Nephron (organoid): ENCODE data around the gene HNRNPL.

Experiments used
- H3K27ac Mint-ChIP-seq, 3 experiments: 2 replicates each; pipeline ENCODE4 v1.8.0; 2020; ENCODE audit warnings: mixed read lengths in 3 of 3, mild to moderate bottlenecking in 2 of 3, moderate library complexity in 1 of 3
- H3K27me3 Mint-ChIP-seq: 2 replicates; pipeline ENCODE4 v1.8.0; 2021; ENCODE audit warnings: low read depth, mild to moderate bottlenecking, moderate library complexity, mixed read lengths
- H3K36me3 Mint-ChIP-seq: 2 replicates; pipeline ENCODE4 v1.8.0; 2020; ENCODE audit warnings: low read depth, mixed read lengths
- H3K4me1 Mint-ChIP-seq: 2 replicates; pipeline ENCODE4 v1.8.0; 2020; ENCODE audit warnings: mixed read lengths
- H3K4me3 Mint-ChIP-seq, 3 experiments: 2 replicates each; pipeline ENCODE4 v1.8.0; 2020; ENCODE audit warnings: mild to moderate bottlenecking in 3 of 3, mixed read lengths in 3 of 3, moderate library complexity in 2 of 3
- H3K9me3 Mint-ChIP-seq: 2 replicates; pipeline ENCODE4 v1.8.0; 2020; ENCODE audit warnings: mixed read lengths
- TF ChIP-seq, protein P1 (sequence below), 3 experiments: fragments of 200-600 bp; sonication (generic); IDR thresholded peaks; one replicate each; pipeline ENCODE4 v1.5.0; 2021; ENCODE audit warnings: antibody characterized with exemption in 3 of 3; ENCODE audit not compliant: unreplicated experiment in 3 of 3

Gene HNRNPL

DNA sequence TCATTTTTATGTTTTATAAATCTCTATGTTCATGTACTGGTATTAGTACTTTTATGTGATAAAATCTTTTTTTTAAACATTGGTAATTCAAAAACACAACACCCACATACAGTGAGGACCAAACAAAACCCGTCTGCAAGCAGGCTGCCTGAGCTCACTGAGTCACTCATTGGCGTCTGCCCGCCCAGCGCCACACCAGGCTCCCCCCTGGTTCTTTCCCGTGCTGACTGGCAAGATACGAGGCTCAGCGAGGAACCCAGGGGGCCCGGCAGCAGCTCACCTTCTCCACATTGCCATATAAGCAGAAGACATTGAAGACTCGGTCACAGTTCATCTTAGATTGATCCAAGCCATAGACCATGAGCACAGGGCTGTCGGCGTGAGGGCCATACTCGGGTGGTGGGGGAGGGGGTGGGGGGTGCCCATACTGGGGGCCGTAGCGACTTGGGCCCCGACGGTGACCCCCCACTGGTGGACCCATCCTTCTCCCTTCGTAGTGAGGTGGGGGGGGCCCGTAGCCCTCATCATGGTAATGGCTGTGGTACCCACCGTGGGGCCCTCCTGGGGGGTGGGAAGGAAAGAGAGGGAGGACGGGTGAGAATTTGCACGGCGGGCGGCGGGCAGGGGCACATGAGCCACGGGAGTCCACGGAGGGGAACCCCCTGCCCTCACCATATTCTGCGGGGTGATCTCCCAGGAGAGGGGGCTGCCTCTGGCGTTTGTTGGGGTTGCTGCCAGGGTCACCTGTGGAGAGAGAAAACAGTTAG, 9.8 kb downstream of the HNRNPL start:
- no peaks in the 10 kb centered on the region for H3K27me3 Mint-ChIP-seq
- H3K9me3 Mint-ChIP-seq, result no peaks in the 10 kb centered on the region
- H3K4me3 Mint-ChIP-seq, result no peak overlapping the region
- H3K36me3 Mint-ChIP-seq, result peaks cover 87% of the 10 kb centered on the region
- H3K27ac Mint-ChIP-seq, result peak overlapping the region in 2 of 3 experiments; percentile 43 to 66
- H3K4me1 Mint-ChIP-seq, result peaks cover 27% of the 10 kb centered on the region
- TF ChIP-seq, protein P1, sequence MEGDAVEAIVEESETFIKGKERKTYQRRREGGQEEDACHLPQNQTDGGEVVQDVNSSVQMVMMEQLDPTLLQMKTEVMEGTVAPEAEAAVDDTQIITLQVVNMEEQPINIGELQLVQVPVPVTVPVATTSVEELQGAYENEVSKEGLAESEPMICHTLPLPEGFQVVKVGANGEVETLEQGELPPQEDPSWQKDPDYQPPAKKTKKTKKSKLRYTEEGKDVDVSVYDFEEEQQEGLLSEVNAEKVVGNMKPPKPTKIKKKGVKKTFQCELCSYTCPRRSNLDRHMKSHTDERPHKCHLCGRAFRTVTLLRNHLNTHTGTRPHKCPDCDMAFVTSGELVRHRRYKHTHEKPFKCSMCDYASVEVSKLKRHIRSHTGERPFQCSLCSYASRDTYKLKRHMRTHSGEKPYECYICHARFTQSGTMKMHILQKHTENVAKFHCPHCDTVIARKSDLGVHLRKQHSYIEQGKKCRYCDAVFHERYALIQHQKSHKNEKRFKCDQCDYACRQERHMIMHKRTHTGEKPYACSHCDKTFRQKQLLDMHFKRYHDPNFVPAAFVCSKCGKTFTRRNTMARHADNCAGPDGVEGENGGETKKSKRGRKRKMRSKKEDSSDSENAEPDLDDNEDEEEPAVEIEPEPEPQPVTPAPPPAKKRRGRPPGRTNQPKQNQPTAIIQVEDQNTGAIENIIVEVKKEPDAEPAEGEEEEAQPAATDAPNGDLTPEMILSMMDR (IDR thresholded peaks at IDR 0.05; ENCODE audit: unreplicated experiment in 3 of 3), result no peak

DNA sequence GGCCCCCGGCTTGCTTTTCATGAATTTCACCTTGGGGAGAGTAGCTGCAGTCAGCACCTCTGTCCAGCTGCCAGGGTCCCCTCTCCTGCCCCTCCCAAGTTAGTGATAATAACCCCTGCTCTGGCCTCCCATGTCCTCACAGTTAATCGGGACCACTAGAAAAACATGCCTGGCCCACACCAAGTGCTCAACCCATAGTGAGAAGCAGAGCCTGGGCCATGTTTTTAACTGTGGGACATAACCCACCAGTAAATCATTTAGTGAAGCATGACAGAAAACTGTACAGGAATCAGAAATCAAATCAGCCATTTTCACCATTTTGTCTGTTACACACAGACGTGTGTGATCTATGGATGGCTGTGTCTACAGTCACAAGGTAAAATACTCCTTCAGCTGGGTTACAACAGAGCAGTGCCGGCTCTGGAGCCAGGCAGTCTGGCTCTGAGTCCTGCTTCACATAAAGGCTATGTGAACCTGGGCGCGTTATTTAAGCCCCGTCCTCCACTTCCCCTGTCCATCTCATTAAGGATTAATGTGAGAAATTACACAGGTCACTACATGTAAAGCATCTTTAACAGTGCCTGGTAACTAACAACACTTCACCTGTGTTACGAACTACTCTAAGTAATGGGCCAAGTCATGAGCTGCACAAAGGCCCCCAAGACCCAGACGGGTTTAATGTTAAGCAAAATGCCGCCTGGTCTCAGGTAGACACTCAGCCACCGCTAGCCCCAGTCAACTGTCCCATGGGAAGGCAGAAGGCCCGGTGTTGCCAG, 10.6 kb downstream of the HNRNPL start:
- Mint-ChIP-seq H3K9me3 (no peaks in the 10 kb centered on the region), H3K27me3 (no peaks in the 10 kb centered on the region), H3K36me3 (peaks cover 84% of the 10 kb centered on the region), H3K4me1 (peaks cover 22% of the 10 kb centered on the region), H3K27ac (peak overlapping the region; percentile 23 to 80 (median 39)), H3K4me3 (no peak overlapping the region)
- TF ChIP-seq, protein P1 (IDR thresholded peaks at IDR 0.05; ENCODE audit: unreplicated experiment in 3 of 3), result no peak

DNA sequence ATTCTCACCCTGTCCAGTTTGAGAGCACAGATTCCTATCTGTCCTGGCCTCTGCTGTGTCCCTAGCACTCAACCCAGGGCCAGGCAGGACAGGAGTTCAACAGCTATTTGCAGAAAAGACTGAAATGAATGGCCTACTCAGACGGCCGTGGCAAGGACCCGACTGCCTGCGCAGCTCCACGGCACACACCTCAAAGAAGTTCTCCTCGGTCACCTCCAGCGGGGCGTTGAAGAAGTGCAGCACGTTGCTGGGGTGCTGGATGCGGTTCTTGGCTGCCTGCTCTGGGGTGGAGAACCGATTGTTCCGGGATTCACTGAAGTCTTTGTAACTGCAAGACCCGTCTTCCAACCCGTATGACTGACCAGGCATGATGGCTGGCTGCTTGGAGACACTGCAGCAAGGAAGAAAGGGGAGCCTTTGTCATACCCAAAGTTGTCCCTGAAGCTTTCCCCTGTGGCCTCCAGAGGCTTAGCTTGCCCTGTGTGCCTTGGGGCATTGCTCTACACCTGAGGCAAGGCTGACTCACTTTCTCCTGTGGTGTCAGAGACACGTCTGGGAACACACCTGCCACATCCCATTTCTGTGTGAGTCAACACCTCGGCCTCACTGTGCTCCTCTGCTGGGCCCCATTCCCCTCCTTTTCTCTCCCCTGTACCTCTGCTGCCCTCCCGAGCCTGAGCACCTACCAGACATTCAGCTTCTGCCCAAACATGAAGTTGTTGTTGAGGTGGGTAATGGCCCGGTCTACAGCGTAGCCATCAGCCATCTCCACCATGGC, 11.4 kb downstream of the HNRNPL start:
- TF ChIP-seq, protein P1 (IDR thresholded peaks at IDR 0.05; ENCODE audit: unreplicated experiment in 3 of 3), result no peak
- peak overlapping the region in 2 of 3 experiments; percentile 23 to 80 for H3K27ac Mint-ChIP-seq
- no peaks in the 10 kb centered on the region for H3K9me3 Mint-ChIP-seq
- H3K4me3 Mint-ChIP-seq, result no peak overlapping the region
- no peaks in the 10 kb centered on the region for H3K27me3 Mint-ChIP-seq
- peaks cover 76% of the 10 kb centered on the region for H3K36me3 Mint-ChIP-seq
- peaks cover 17% of the 10 kb centered on the region for H3K4me1 Mint-ChIP-seq

DNA sequence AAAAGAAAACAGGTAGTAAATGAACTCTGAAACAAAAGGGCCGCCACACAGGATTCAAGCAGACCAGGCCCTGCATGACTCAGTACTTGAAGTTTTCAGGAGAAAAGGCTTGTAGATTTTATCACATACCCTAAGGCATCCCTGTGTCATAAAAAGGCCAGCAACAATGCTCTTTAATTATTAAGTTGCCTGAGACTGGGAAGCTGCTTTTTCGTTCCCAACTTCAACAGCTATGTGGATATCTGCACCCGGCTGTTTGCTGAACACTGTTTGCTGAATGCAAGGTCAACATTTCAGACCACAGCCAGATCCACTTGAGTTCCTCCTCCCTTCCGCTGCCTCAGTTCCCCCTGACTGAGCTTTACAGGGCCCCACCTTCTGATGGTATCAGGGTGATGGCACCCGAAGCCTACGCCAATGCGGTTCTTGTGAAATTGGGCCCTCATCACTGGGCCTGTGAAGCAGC, 12.1 kb downstream of the HNRNPL start:
- H3K4me1 Mint-ChIP-seq, result peaks cover 17% of the 10 kb centered on the region
- peaks cover 69% of the 10 kb centered on the region for H3K36me3 Mint-ChIP-seq
- no peaks in the 10 kb centered on the region for H3K27me3 Mint-ChIP-seq
- peak overlapping the region in 1 of 3 experiments; percentile 66 for H3K27ac Mint-ChIP-seq
- TF ChIP-seq, protein P1 (IDR thresholded peaks at IDR 0.05; ENCODE audit: unreplicated experiment in 3 of 3), result no peak
- no peak overlapping the region for H3K4me3 Mint-ChIP-seq
- no peaks in the 10 kb centered on the region for H3K9me3 Mint-ChIP-seq

DNA sequence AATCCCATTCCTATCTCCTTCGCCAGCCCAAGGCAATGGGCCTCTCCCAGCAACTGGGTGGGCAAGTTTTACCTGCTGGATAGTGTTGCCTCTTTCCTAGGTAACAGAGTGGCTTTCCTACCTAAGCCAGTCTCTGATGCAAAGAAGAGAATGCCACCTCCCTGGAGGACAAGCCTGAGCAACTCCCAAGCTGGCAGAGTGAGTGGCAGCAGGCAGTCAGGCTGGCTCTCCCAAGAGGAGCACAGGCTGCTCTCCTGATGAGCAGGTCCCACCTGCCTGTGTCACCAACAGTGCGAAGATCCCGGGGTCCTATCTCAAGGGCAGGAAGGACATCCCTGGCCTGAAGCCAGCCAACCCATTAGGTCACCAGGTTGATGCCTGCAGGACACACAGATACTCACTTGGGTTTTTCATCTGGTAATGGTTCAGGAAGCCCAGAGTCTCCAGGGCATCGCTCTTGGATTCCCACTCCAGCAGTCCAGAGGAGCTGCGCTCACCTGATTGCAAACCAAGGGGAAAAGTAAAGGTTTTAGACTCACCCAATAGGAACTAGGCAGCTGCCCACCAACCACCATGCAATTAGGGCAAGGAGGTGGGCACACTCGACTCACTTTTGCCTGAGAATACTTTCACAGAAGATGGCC, 12.7 kb downstream of the HNRNPL start:
- Mint-ChIP-seq H3K36me3 (peaks cover 65% of the 10 kb centered on the region), H3K27ac (peak overlapping the region in 2 of 3 experiments; percentile 45 to 66), H3K9me3 (no peaks in the 10 kb centered on the region), H3K4me3 (no peak overlapping the region), H3K27me3 (no peaks in the 10 kb centered on the region), H3K4me1 (peaks cover 15% of the 10 kb centered on the region)
- TF ChIP-seq, protein P1 (IDR thresholded peaks at IDR 0.05; ENCODE audit: unreplicated experiment in 3 of 3), result no peak
